K562 (cell line): ENCODE data around the gene NR4A2. TPM values are rescaled to one million over a fixed set of nuclear protein-coding genes. Genes with fewer than 3 reads are reported as not detected.
A peak's percentile ranks its signal among the peaks of the same experiment; 100 is the strongest.

Source experiments
- ATF6 ChIP-seq: sonication (generic); formaldehyde crosslinking; IDR thresholded peaks from 2 replicates; pipeline ENCODE4 v1.4.0; 2020; ENCODE audit warnings: mild to moderate bottlenecking, missing genetic modification reagents
- FOSL1 ChIP-seq: fragments of 200-800 bp; sonication (Bioruptor generic); conservative IDR thresholded peaks from 2 replicates; pipeline ENCODE4 v1.6.1; 2016; ENCODE audit warnings: missing genetic modification characterization, missing compliant biosample characterization
- HCFC1 ChIP-seq: IDR thresholded peaks from 2 replicates; pipeline ENCODE4 v1.6.1; 2012; ENCODE audit warnings: low read depth, low read length, improper control_type of control experiment
- HDAC2 ChIP-seq: fragments of 450-650 bp; IDR thresholded peaks from 2 replicates; pipeline ENCODE4 v1.6.1; 2016; ENCODE audit warnings: mild to moderate bottlenecking
- KAT7 ChIP-seq: sonication (generic); formaldehyde crosslinking; IDR thresholded peaks from 2 replicates; pipeline ENCODE4 v1.8.0; 2022; ENCODE audit warnings: missing genetic modification reagents, mild to moderate bottlenecking, borderline replicate concordance
- MEIS2 ChIP-seq: fragments of 450-650 bp; IDR thresholded peaks from 2 replicates; pipeline ENCODE4 v1.6.1; 2014; ENCODE audit warnings: mild to moderate bottlenecking; ENCODE audit not compliant: partially characterized antibody
- OTX1 ChIP-seq: fragments of 450-650 bp; formaldehyde crosslinking; IDR thresholded peaks from 2 replicates; pipeline ENCODE4 v1.4.0; 2022; ENCODE audit warnings: mild to moderate bottlenecking
- POLR2AphosphoS5 ChIP-seq: IDR thresholded peaks from 2 replicates; pipeline ENCODE4 v1.6.1; 2011; ENCODE audit warnings: mild to moderate bottlenecking, low read depth, low read length, moderate library complexity; ENCODE audit not compliant: control insufficient read depth, insufficient read depth
- RCOR1 ChIP-seq, 2 experiments: IDR thresholded peaks; 2 replicates each; pipeline ENCODE4 v1.6.1; 2012; ENCODE audit warnings: low read depth in 2 of 2, low read length in 2 of 2, borderline replicate concordance in 1 of 2, improper control_type of control experiment in 1 of 2
- SMAD4 ChIP-seq: fragments of 250-450 bp; sonication (Bioruptor Pico); conservative IDR thresholded peaks from 2 replicates; pipeline ENCODE4 v1.8.0; 2021; ENCODE audit warnings: inconsistent platforms, mild to moderate bottlenecking, moderate library complexity
- U2AF1 ChIP-seq: fragments of 200-400 bp; formaldehyde crosslinking; optimal IDR thresholded peaks from 2 replicates; pipeline ENCODE3; 2017; ENCODE audit warnings: mild to moderate bottlenecking, low read depth, low read length, moderate library complexity
- ZNF263 ChIP-seq: sonication (generic); formaldehyde crosslinking; IDR thresholded peaks from 2 replicates; pipeline ENCODE4 v1.8.0; 2022; ENCODE audit warnings: mild to moderate bottlenecking, missing genetic modification reagents, borderline replicate concordance
- polyA plus RNA-seq, 8 experiments: library from polyadenylated mRNA; depleted of rRNA in 4 of 8; stranded (reverse) in 5 of 8; unstranded in 3 of 8; fragments of >200 nt; fragmentation: Nextera tagmentation in 2 of 8; fragmentation: Illumina TruSeq in 1 of 8; extraction: Ambion mirVana in 2 of 8; extraction: Trizol in 1 of 8; gene quantifications; 2 replicates each; pipeline versions ENCODE4 v1.2.1 to v1.2.3, GENCODE V29; 2011 to 2014; ENCODE audit warnings: inconsistent platforms in 1 of 8, missing spikeins in 1 of 8
- total RNA-seq, 7 experiments: library from RNA; depleted of rRNA in 6 of 7; stranded (reverse); fragments of >200 nt in 6 of 7; fragmentation: Illumina TruSeq in 2 of 7; extraction: Trizol in 2 of 7; gene quantifications; 2 replicates each; pipeline versions ENCODE4 v1.2.1 to v1.2.3, GENCODE V29; 2011 to 2021; ENCODE audit warnings: low replicate concordance in 1 of 7
- TF ChIP-seq, protein P1 (sequence below), 2 experiments: fragments of 150-350 bp in 1 of 2; IDR thresholded peaks; 2 replicates each; pipeline ENCODE4 v1.6.1; 2012 to 2016; ENCODE audit warnings: low read depth in 2 of 2, low read length in 2 of 2, mild to moderate bottlenecking in 1 of 2, moderate library complexity in 1 of 2
- TF ChIP-seq, protein P2 (sequence below), 2 experiments: fragments of 450-650 bp in 1 of 2; sonication (generic) in 1 of 2; formaldehyde crosslinking in 1 of 2; IDR thresholded peaks in 1 of 2; conservative IDR thresholded peaks in 1 of 2; 2 replicates each; pipeline versions ENCODE4 v1.6.1 to v1.8.1; 2016 to 2023; ENCODE audit warnings: mild to moderate bottlenecking in 2 of 2, moderate library complexity in 2 of 2, inconsistent platforms in 1 of 2, missing genetic modification reagents in 1 of 2
- TF ChIP-seq, protein P3 (sequence below): sonication (generic); formaldehyde crosslinking; IDR thresholded peaks from 2 replicates; pipeline ENCODE4 v1.8.0; 2022; ENCODE audit warnings: missing genetic modification reagents, mild to moderate bottlenecking, moderate library complexity, borderline replicate concordance
- TF ChIP-seq, protein P4 (sequence below), 2 experiments: fragments of 450-650 bp in 1 of 2; sonication (generic) in 1 of 2; formaldehyde crosslinking; conservative IDR thresholded peaks; 2 replicates each; pipeline versions ENCODE4 v1.4.0 to v1.8.1; 2020 to 2022; ENCODE audit warnings: mild to moderate bottlenecking in 1 of 2, missing genetic modification reagents in 1 of 2

The NR4A2 gene
- total and polyA plus RNA-seq, 9 of the 15 experiments (the other 6 are each of a cell fraction or from before 2014, with no cell fraction given) = 0.94 to 5.1 (median 1.3) TPM

- TF ChIP-seq, protein P1, sequence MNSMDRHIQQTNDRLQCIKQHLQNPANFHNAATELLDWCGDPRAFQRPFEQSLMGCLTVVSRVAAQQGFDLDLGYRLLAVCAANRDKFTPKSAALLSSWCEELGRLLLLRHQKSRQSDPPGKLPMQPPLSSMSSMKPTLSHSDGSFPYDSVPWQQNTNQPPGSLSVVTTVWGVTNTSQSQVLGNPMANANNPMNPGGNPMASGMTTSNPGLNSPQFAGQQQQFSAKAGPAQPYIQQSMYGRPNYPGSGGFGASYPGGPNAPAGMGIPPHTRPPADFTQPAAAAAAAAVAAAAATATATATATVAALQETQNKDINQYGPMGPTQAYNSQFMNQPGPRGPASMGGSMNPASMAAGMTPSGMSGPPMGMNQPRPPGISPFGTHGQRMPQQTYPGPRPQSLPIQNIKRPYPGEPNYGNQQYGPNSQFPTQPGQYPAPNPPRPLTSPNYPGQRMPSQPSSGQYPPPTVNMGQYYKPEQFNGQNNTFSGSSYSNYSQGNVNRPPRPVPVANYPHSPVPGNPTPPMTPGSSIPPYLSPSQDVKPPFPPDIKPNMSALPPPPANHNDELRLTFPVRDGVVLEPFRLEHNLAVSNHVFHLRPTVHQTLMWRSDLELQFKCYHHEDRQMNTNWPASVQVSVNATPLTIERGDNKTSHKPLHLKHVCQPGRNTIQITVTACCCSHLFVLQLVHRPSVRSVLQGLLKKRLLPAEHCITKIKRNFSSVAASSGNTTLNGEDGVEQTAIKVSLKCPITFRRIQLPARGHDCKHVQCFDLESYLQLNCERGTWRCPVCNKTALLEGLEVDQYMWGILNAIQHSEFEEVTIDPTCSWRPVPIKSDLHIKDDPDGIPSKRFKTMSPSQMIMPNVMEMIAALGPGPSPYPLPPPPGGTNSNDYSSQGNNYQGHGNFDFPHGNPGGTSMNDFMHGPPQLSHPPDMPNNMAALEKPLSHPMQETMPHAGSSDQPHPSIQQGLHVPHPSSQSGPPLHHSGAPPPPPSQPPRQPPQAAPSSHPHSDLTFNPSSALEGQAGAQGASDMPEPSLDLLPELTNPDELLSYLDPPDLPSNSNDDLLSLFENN (IDR thresholded peaks at IDR 0.05; ENCODE audit: low read depth in 2 of 2, low read length in 2 of 2) = peak in 1 of 2 experiments; percentile 67; a peak in 1 of 4 replicates
- TF ChIP-seq MEIS2 = peak; percentile 95
- 0 out of 2 replicates have a peak, but pooled peaks have one; percentile 16 for TF ChIP-seq KAT7 (CRISPR knock-in tag)
- peak in 1 of 2 experiments; percentile 70; a peak in 2 of 4 replicates for TF ChIP-seq RCOR1 (IDR thresholded peaks at IDR 0.05; ENCODE audit: borderline replicate concordance in 1 of 2, low read depth in 2 of 2, low read length in 2 of 2)
- TF ChIP-seq SMAD4 (CRISPR knock-in tag) = peak; percentile 91
- TF ChIP-seq POLR2AphosphoS5 = peak; percentile 89; the same call in 1 of the 2 replicates
- TF ChIP-seq, protein P2, sequence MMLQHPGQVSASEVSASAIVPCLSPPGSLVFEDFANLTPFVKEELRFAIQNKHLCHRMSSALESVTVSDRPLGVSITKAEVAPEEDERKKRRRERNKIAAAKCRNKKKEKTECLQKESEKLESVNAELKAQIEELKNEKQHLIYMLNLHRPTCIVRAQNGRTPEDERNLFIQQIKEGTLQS (IDR thresholded peaks at IDR 0.05) = no peak
- TF ChIP-seq, protein P2 (CRISPR knock-in tag; conservative IDR thresholded peaks at IDR 0.05) = peak; percentile 51; the same call in 1 of the 2 replicates
- peak; percentile 7; the same call in 1 of the 2 replicates for TF ChIP-seq OTX1
- 0 out of 2 replicates have a peak, but pooled peaks have one; percentile 15 for TF ChIP-seq HDAC2
- TF ChIP-seq, protein P3, sequence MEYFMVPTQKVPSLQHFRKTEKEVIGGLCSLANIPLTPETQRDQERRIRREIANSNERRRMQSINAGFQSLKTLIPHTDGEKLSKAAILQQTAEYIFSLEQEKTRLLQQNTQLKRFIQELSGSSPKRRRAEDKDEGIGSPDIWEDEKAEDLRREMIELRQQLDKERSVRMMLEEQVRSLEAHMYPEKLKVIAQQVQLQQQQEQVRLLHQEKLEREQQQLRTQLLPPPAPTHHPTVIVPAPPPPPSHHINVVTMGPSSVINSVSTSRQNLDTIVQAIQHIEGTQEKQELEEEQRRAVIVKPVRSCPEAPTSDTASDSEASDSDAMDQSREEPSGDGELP = peak; percentile 70
- TF ChIP-seq FOSL1 (tag) = peak; percentile 63
- TF ChIP-seq, protein P4, sequence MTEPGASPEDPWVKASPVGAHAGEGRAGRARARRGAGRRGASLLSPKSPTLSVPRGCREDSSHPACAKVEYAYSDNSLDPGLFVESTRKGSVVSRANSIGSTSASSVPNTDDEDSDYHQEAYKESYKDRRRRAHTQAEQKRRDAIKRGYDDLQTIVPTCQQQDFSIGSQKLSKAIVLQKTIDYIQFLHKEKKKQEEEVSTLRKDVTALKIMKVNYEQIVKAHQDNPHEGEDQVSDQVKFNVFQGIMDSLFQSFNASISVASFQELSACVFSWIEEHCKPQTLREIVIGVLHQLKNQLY (CRISPR knock-in tag; conservative IDR thresholded peaks at IDR 0.05) = 0 out of 4 replicates have a peak, but pooled peaks of 1 of the 2 experiments have one; percentile 17
- TF ChIP-seq ZNF263 (CRISPR knock-in tag) = peak; percentile 99
- TF ChIP-seq U2AF1 = peak; percentile 60
- 0 out of 2 replicates have a peak, but pooled peaks have one; percentile 53 for TF ChIP-seq ATF6 (CRISPR knock-in tag)
- peak; percentile 51 for TF ChIP-seq HCFC1
Measured at GRCh38 chr2:156342254-156343095, 10.0 kb upstream of the NR4A2 start (continued).
